DND-41 (cell line): ENCODE results near the gene NHLRC2.

Source experiments
- ATAC-seq: fragments of 200-7000 bp; cut with Tn5 transposase; 3 replicates; pipeline ENCODE4 v1.9.1; 2021; ENCODE audit warnings: low read depth; ENCODE audit not compliant: insufficient read depth
- DNase-seq: peaks from one replicate; pipeline ENCODE4 v3.0.0-alpha.2; 2020
- H2AFZ ChIP-seq: 2 replicates; pipeline ENCODE4 v1.6.0; 2012; ENCODE audit warnings: low read depth, low read length
- H3K27ac ChIP-seq: 2 replicates; pipeline ENCODE4 v1.5.1; 2012; ENCODE audit warnings: low read length, inconsistent platforms
- H3K27me3 ChIP-seq: fragments of 200-600 bp; sonication (generic); 2 replicates; pipeline ENCODE4 v1.6.0; 2012; ENCODE audit warnings: low read length, mild to moderate bottlenecking, inconsistent platforms; ENCODE audit not compliant: insufficient read depth, poor library complexity
- H3K36me3 ChIP-seq: 2 replicates; pipeline ENCODE4 v1.5.1; 2012; ENCODE audit warnings: low read length, inconsistent platforms; ENCODE audit not compliant: insufficient read depth
- H3K4me1 ChIP-seq: 2 replicates; pipeline ENCODE4 v1.5.1; 2012; ENCODE audit warnings: mild to moderate bottlenecking, low read length; ENCODE audit not compliant: insufficient read depth
- H3K4me2 ChIP-seq: 2 replicates; pipeline ENCODE4 v1.6.0; 2012; ENCODE audit warnings: mild to moderate bottlenecking, moderate library complexity, low read length, inconsistent platforms; ENCODE audit not compliant: insufficient read depth
- H3K4me3 ChIP-seq, 2 experiments: fragments of 200-600 bp in 1 of 2; shearing (Covaris generic) in 1 of 2; 2 replicates each; pipeline ENCODE4 v1.5.1; 2012 to 2016; ENCODE audit warnings: inconsistent platforms in 2 of 2, low read length in 2 of 2, mild to moderate bottlenecking in 2 of 2, low read depth in 1 of 2, moderate library complexity in 1 of 2
- H3K79me2 ChIP-seq: 2 replicates; pipeline ENCODE4 v1.6.0; 2012; ENCODE audit warnings: low read length, inconsistent platforms; ENCODE audit not compliant: insufficient read depth
- H3K9ac ChIP-seq: 2 replicates; pipeline ENCODE4 v1.6.0; 2012; ENCODE audit warnings: low read depth, mild to moderate bottlenecking, inconsistent platforms, low read length, moderate library complexity
- H3K9me3 ChIP-seq: 2 replicates; pipeline ENCODE4 v1.5.1; 2012; ENCODE audit warnings: low read length, moderate library complexity, mild to moderate bottlenecking, inconsistent platforms; ENCODE audit not compliant: insufficient read depth, severe bottlenecking
- H4K20me1 ChIP-seq: 2 replicates; pipeline ENCODE4 v1.6.0; 2012; ENCODE audit warnings: low read length; ENCODE audit not compliant: insufficient read depth
- CTCF ChIP-seq: IDR thresholded peaks from 2 replicates; pipeline ENCODE4 v1.5.1; 2012; ENCODE audit warnings: borderline replicate concordance, low read length, moderate library complexity, mild to moderate bottlenecking; ENCODE audit not compliant: poor library complexity, severe bottlenecking; ENCODE audit errors: extremely low read depth
- EZH2 ChIP-seq: IDR thresholded peaks from 3 replicates; pipeline ENCODE4 v1.6.1; 2012; ENCODE audit warnings: borderline replicate concordance, low read depth, mild to moderate bottlenecking, moderate library complexity, low read length, inconsistent platforms; ENCODE audit not compliant: severe bottlenecking

NHLRC2 gene

DNA sequence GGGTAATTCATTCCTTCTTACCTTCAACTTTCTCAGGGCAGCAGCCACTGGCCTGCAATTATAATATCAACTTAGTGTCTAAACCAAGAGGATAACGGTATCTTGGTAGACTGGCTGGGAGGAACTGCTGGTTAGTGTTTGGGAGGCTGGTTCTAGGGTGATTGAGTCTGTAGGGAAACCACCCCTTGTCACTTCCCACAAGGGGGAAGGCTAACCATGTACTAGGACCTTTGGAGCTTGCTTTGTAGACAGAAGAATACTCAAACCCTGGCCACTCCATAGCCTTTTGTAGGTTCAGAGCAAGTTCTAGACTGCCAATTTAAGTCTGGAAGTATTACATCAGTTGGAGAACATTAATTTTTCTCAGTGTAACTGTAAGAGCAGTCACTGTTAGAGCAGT lies 51.3 kb downstream of the NHLRC2 start:
- Histone ChIP-seq H3K79me2 (no peaks in the 10 kb centered on the region), H3K4me3 (no peak overlapping the region), H3K4me2 (no peak overlapping the region), H3K36me3 (peaks cover 80% of the 10 kb centered on the region), H3K9me3 (no peaks in the 10 kb centered on the region), H3K4me1 (no peaks in the 10 kb centered on the region), H3K9ac (no peak overlapping the region), H2AFZ (no peak overlapping the region), H4K20me1 (no peaks in the 10 kb centered on the region), H3K27me3 (no peaks in the 10 kb centered on the region), H3K27ac (no peak overlapping the region)
- DNase-seq (no peak), ATAC-seq (no peak)
- TF ChIP-seq CTCF, result no peak
- TF ChIP-seq EZH2, result no peak

DNA sequence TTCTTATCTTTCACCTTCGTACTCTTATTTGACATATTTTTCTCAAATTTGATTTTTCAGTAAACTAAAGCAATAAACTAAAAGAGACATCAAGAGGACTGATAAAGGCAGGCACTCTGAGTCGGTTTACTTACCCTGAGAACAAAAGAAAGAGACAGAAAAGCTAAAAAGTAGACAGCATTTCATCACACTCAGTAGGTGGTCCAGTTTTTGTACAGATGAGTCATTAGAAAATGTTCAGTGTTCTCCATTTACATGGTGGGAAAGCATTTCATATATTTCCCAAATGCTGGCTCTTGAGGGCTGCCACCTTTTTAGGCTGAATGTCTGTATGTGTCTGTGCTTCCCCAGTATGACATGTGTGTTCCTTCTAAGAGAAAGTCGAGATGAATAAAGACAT lies 52.7 kb downstream of the NHLRC2 start:
- no peaks in the 10 kb centered on the region for H3K4me1 ChIP-seq
- DNase-seq, result no peak
- H3K9ac ChIP-seq, result no peak overlapping the region
- no peak for ATAC-seq
- H3K4me2 ChIP-seq, result no peak overlapping the region
- H3K4me3 ChIP-seq, result no peak overlapping the region
- no peaks in the 10 kb centered on the region for H4K20me1 ChIP-seq
- H3K79me2 ChIP-seq, result no peaks in the 10 kb centered on the region
- TF ChIP-seq CTCF (no peak), EZH2 (no peak)
- H3K27ac ChIP-seq, result no peak overlapping the region
- peaks cover 70% of the 10 kb centered on the region for H3K36me3 ChIP-seq
- H3K27me3 ChIP-seq, result no peaks in the 10 kb centered on the region
- no peak overlapping the region for H2AFZ ChIP-seq
- no peaks in the 10 kb centered on the region for H3K9me3 ChIP-seq

- DNase-seq, result no peak
- ATAC-seq, result no peak
- no peak overlapping the region for H3K4me2 ChIP-seq
- peaks cover 68% of the 10 kb centered on the region for H3K36me3 ChIP-seq
- H3K4me3 ChIP-seq, result no peak overlapping the region
- H3K4me1 ChIP-seq, result no peaks in the 10 kb centered on the region
- TF ChIP-seq EZH2, result no peak
- TF ChIP-seq CTCF, result no peak
- H3K9ac ChIP-seq, result no peak overlapping the region
- no peaks in the 10 kb centered on the region for H3K9me3 ChIP-seq
- no peak overlapping the region for H2AFZ ChIP-seq
- H3K27ac ChIP-seq, result no peak overlapping the region
- no peaks in the 10 kb centered on the region for H3K79me2 ChIP-seq
- H3K27me3 ChIP-seq, result no peaks in the 10 kb centered on the region
- H4K20me1 ChIP-seq, result no peaks in the 10 kb centered on the region
These were observed 53.8 kb downstream of the NHLRC2 start for GRCh38 chr10:113908236-113908635.

GRCh38 chr10:113911113-113911512 lies 56.7 kb downstream of the NHLRC2 start:
- ATAC-seq, result no peak

More at GRCh38 chr10:113911113-113911512, 56.7 kb downstream of the NHLRC2 start:
- no peak for DNase-seq
- Histone ChIP-seq H3K36me3 (peaks cover 40% of the 10 kb centered on the region), H3K27me3 (no peaks in the 10 kb centered on the region), H3K27ac (no peak overlapping the region), H3K9ac (no peak overlapping the region), H3K4me2 (no peak overlapping the region), H3K4me3 (no peak overlapping the region), H3K79me2 (no peaks in the 10 kb centered on the region), H4K20me1 (no peaks in the 10 kb centered on the region), H3K4me1 (no peaks in the 10 kb centered on the region), H3K9me3 (no peaks in the 10 kb centered on the region), H2AFZ (no peak overlapping the region)
- TF ChIP-seq CTCF (no peak), EZH2 (no peak)
